Measurements from ENCODE around the gene FBXW7.

FBXW7 gene

GRCh38 chr4:152392079-152392478 lies 143.8 kb downstream of the FBXW7 start:
- Histone ChIP-seq H3K4me2 (no peak overlapping the region), H4K20me1 (peaks cover 0 to 48% (median 17%) of the 10 kb centered on the region in 11 experiments; a peak in 10 of 22 replicates), H3K4me1 (peaks cover 0 to 16% (median 6%) of the 10 kb centered on the region in 10 experiments; a peak in 11 of 20 replicates), H3K9me3 (replicated peaks in 1 of 11) (no peaks in the 10 kb centered on the region), H3K27ac (no peak overlapping the region), H3K36me3 (peaks cover 0 to 59% (median 14%) of the 10 kb centered on the region in 11 experiments; a peak in 14 of 22 replicates), H3K9ac (no peak overlapping the region), H3K27me3 (no peaks in the 10 kb centered on the region), H3K4me3 (no peak overlapping the region)
- TF ChIP-seq Cebpa-rat (IDR thresholded peaks at IDR 0.05): no peak

GRCh38 chr4:152390216-152390615 lies 145.7 kb downstream of the FBXW7 start:
- Histone ChIP-seq H3K9ac (no peak overlapping the region), H3K27ac (no peak overlapping the region), H3K27me3 (no peaks in the 10 kb centered on the region), H3K4me3 (no peak overlapping the region), H4K20me1 (peaks cover 0 to 60% (median 34%) of the 10 kb centered on the region in 11 experiments; a peak in 10 of 22 replicates), H3K36me3 (peaks cover 0 to 41% (median 14%) of the 10 kb centered on the region in 11 experiments; a peak in 14 of 22 replicates), H3K4me2 (no peak overlapping the region), H3K9me3 (replicated peaks in 1 of 11) (no peaks in the 10 kb centered on the region), H3K4me1 (peaks cover 0 to 10% (median 6%) of the 10 kb centered on the region in 10 experiments; a peak in 11 of 20 replicates)
- no peak for TF ChIP-seq Cebpa-rat (IDR thresholded peaks at IDR 0.05)

GRCh38 chr4:152389359-152389758 lies 146.5 kb downstream of the FBXW7 start:
- H3K9ac ChIP-seq: no peak overlapping the region
- no peaks in the 10 kb centered on the region for H3K9me3 ChIP-seq (replicated peaks in 1 of 11)
- H3K36me3 ChIP-seq: peaks cover 0 to 32% (median 12%) of the 10 kb centered on the region in 11 experiments; a peak in 14 of 22 replicates
- no peak overlapping the region for H3K27ac ChIP-seq
- H4K20me1 ChIP-seq: peaks cover 0 to 62% (median 32%) of the 10 kb centered on the region in 11 experiments; a peak in 10 of 22 replicates
- H3K27me3 ChIP-seq: no peaks in the 10 kb centered on the region
- H3K4me1 ChIP-seq: peaks cover 0 to 1% (median 0%) of the 10 kb centered on the region in 10 experiments; a peak in 6 of 20 replicates
- TF ChIP-seq Cebpa-rat (IDR thresholded peaks at IDR 0.05): no peak
- H3K4me2 ChIP-seq: no peak overlapping the region
- H3K4me3 ChIP-seq: no peak overlapping the region

- Histone ChIP-seq H3K27me3 (no peaks in the 10 kb centered on the region), H4K20me1 (peaks cover 0 to 81% (median 42%) of the 10 kb centered on the region in 11 experiments; a peak in 11 of 22 replicates), H3K27ac (no peak overlapping the region), H3K9ac (no peak overlapping the region), H3K36me3 (peaks cover 0 to 11% (median 3%) of the 10 kb centered on the region in 11 experiments; a peak in 6 of 22 replicates), H3K4me3 (no peak overlapping the region), H3K9me3 (replicated peaks in 1 of 11) (no peaks in the 10 kb centered on the region), H3K4me2 (no peak overlapping the region), H3K4me1 (peaks cover 0 to 16% (median 5%) of the 10 kb centered on the region in 10 experiments; a peak in 10 of 20 replicates)
- no peak for TF ChIP-seq Cebpa-rat (IDR thresholded peaks at IDR 0.05)
Observed at GRCh38 chr4:152385551-152385950, 150.3 kb downstream of the FBXW7 start.

- Histone ChIP-seq H3K4me1 (peaks cover 0 to 16% (median 5%) of the 10 kb centered on the region in 10 experiments; a peak in 10 of 20 replicates), H3K27ac (peak overlapping the region in 1 of 11 experiments; percentile 22; a peak in 1 of 22 replicates), H3K4me2 (peak overlapping the region in 9 of 11 experiments; percentile 17 to 58 (median 37); a peak in 12 of 22 replicates), H3K4me3 (no peak overlapping the region), H3K36me3 (peaks cover 0 to 12% (median 0%) of the 10 kb centered on the region in 11 experiments; a peak in 6 of 22 replicates), H3K9ac (peak overlapping the region in 2 of 11 experiments; percentile 25 to 58; a peak in 1 of 22 replicates), H4K20me1 (peaks cover 0 to 73% (median 22%) of the 10 kb centered on the region in 11 experiments; a peak in 10 of 22 replicates), H3K27me3 (no peaks in the 10 kb centered on the region), H3K9me3 (replicated peaks in 1 of 11) (no peaks in the 10 kb centered on the region)
- TF ChIP-seq Cebpa-rat (IDR thresholded peaks at IDR 0.05): no peak
Observed at GRCh38 chr4:152382057-152382785, 153.7 kb downstream of the FBXW7 start.

GRCh38 chr4:152380919-152381318 lies 155.0 kb downstream of the FBXW7 start:
- Histone ChIP-seq H3K36me3 (peaks cover 0 to 15% (median 0%) of the 10 kb centered on the region in 11 experiments; a peak in 6 of 22 replicates), H3K9me3 (replicated peaks in 1 of 11) (no peaks in the 10 kb centered on the region), H3K27me3 (no peaks in the 10 kb centered on the region), H3K4me1 (peaks cover 0 to 16% (median 5%) of the 10 kb centered on the region in 10 experiments; a peak in 10 of 20 replicates), H3K4me3 (no peak overlapping the region), H3K9ac (no peak overlapping the region), H4K20me1 (peaks cover 0 to 62% (median 12%) of the 10 kb centered on the region in 11 experiments; a peak in 9 of 22 replicates), H3K27ac (no peak overlapping the region), H3K4me2 (no peak overlapping the region)
- no peak for TF ChIP-seq Cebpa-rat (IDR thresholded peaks at IDR 0.05)

GRCh38 chr4:152380185-152380584 lies 155.7 kb downstream of the FBXW7 start:
- TF ChIP-seq Cebpa-rat (IDR thresholded peaks at IDR 0.05): no peak
- Histone ChIP-seq H3K27ac (no peak overlapping the region), H3K4me3 (no peak overlapping the region), H3K36me3 (peaks cover 0 to 15% (median 0%) of the 10 kb centered on the region in 11 experiments; a peak in 6 of 22 replicates), H3K4me1 (peaks cover 0 to 16% (median 5%) of the 10 kb centered on the region in 10 experiments; a peak in 10 of 20 replicates), H4K20me1 (peaks cover 0 to 56% (median 12%) of the 10 kb centered on the region in 11 experiments; a peak in 8 of 22 replicates), H3K9ac (no peak overlapping the region), H3K4me2 (no peak overlapping the region), H3K9me3 (replicated peaks in 1 of 11) (no peaks in the 10 kb centered on the region), H3K27me3 (no peaks in the 10 kb centered on the region)

- H3K9ac ChIP-seq: no peak overlapping the region
- peaks cover 0 to 10% (median 0%) of the 10 kb centered on the region in 11 experiments; a peak in 5 of 22 replicates for H3K36me3 ChIP-seq
- no peak overlapping the region for H3K4me3 ChIP-seq
- TF ChIP-seq Cebpa-rat (IDR thresholded peaks at IDR 0.05): no peak
- H3K4me2 ChIP-seq: no peak overlapping the region
- H3K9me3 ChIP-seq (replicated peaks in 1 of 11): no peaks in the 10 kb centered on the region
- peaks cover 0 to 66% (median 19%) of the 10 kb centered on the region in 11 experiments; a peak in 12 of 22 replicates for H4K20me1 ChIP-seq
- H3K27ac ChIP-seq: no peak overlapping the region
- H3K27me3 ChIP-seq: no peaks in the 10 kb centered on the region
- H3K4me1 ChIP-seq: no peaks in the 10 kb centered on the region
Observed at GRCh38 chr4:152374606-152375285, 161.1 kb downstream of the FBXW7 start.
